HCT116 (cell line): Measurements from ENCODE around the gene ADAMTSL2. TPM values are rescaled to one million over a fixed set of nuclear protein-coding genes. Genes with fewer than 3 reads are reported as not detected.

Experiments
- ATAC-seq: fragments of 200-7000 bp; cut with Tn5 transposase; 2 replicates; pipeline ENCODE4 v1.9.1; 2020; ENCODE audit warnings: mild to moderate bottlenecking, moderate library complexity
- BruUV-seq: library from RNA; stranded (reverse); fragments of 400-500 nt; replicated peaks from 2 replicates; lab custom pipeline; 2021; lab: Mats Ljungman, UMichigan
- CTCF ChIA-PET: fragments of 300-600 bp; sonication (Branson Sonifier 250); formaldehyde crosslinking; loops from one replicate; lab custom pipeline; 2021; ENCODE audit warnings: antibody characterized with exemption; lab: Charles Lee
- POLR2A ChIA-PET: fragments of 300-600, 350-600 bp; sonication (Branson Sonifier 250); formaldehyde crosslinking; loops from one replicate; lab custom pipeline; 2021; ENCODE audit warnings: antibody characterized with exemption; lab: Charles Lee
- RAD21 ChIA-PET, 2 experiments: fragments of 300-600 bp; sonication (Branson Sonifier 250); formaldehyde crosslinking; loops; one replicate each; lab custom pipeline; 2023; ENCODE audit warnings: low total read pairs in 2 of 2; ENCODE audit not compliant: uncharacterized antibody in 2 of 2, unreplicated experiment in 2 of 2, low non-redundant PET in 1 of 2; lab: Charles Lee
- DNase-seq: peaks from one replicate; pipeline ENCODE4 v3.0.0-alpha.2; 2010; ENCODE audit warnings: low read depth, low spot score
- H2AFZ ChIP-seq: fragments of 200-600 bp; shearing (Covaris generic), sonication (generic); 2 replicates; pipeline ENCODE4 v1.6.1; 2017; ENCODE audit warnings: low read depth, mixed run types, mixed read lengths, antibody characterized with exemption, low read length; ENCODE audit not compliant: poor library complexity, severe bottlenecking
- H3K27ac ChIP-seq: 2 replicates; pipeline ENCODE4 v1.5.1; 2012; ENCODE audit warnings: low read depth, low read length
- H3K27me3 ChIP-seq: fragments of 200-600 bp; sonication (generic); 2 replicates; pipeline ENCODE4 v1.6.1; 2016; ENCODE audit warnings: mixed run types, low read length, mixed read lengths; ENCODE audit not compliant: insufficient read depth
- H3K36me3 ChIP-seq, 2 experiments: fragments of 200-500 bp in 1 of 2; fragments of 200-600 bp in 1 of 2; sonication (Bioruptor generic) in 1 of 2; sonication (generic) in 1 of 2; 2 replicates each; pipeline versions ENCODE4 v1.5.1 to v1.6.1; 2014 to 2016; ENCODE audit warnings: low read length in 2 of 2, inconsistent platforms in 1 of 2, mixed read lengths in 1 of 2, mixed run types in 1 of 2; ENCODE audit not compliant: insufficient read depth in 2 of 2, control insufficient read depth in 1 of 2
- H3K4me1 ChIP-seq, 2 experiments: fragments of 200-600 bp in 1 of 2; sonication (generic) in 1 of 2; 2 replicates each; pipeline versions ENCODE4 v1.5.1 to v1.6.1; 2012 to 2017; ENCODE audit warnings: low read length in 2 of 2, inconsistent platforms in 1 of 2, mild to moderate bottlenecking in 1 of 2, mixed read lengths in 1 of 2, mixed run types in 1 of 2, moderate library complexity in 1 of 2; ENCODE audit not compliant: insufficient read depth in 2 of 2, control insufficient read depth in 1 of 2
- H3K4me2 ChIP-seq: fragments of 200-600 bp; sonication (generic); 2 replicates; pipeline ENCODE4 v1.6.1; 2017; ENCODE audit warnings: mixed run types, low read length, mixed read lengths
- H3K4me3 ChIP-seq, 2 experiments: fragments of 200-600 bp in 1 of 2; sonication (generic) in 1 of 2; replicated peaks in 1 of 2; 2 replicates each; pipeline ENCODE4 v1.5.1; 2011 to 2016; ENCODE audit warnings: low read length in 2 of 2, control low read depth in 1 of 2, low read depth in 1 of 2, mild to moderate bottlenecking in 1 of 2, mixed read lengths in 1 of 2, mixed run types in 1 of 2
- H3K79me2 ChIP-seq: fragments of 200-600 bp; sonication (generic); 2 replicates; pipeline ENCODE4 v1.6.1; 2017; ENCODE audit warnings: mild to moderate bottlenecking, mixed run types, low read length, moderate library complexity, mixed read lengths; ENCODE audit not compliant: insufficient read depth
- H3K9ac ChIP-seq: fragments of 200-600 bp; sonication (generic); 2 replicates; pipeline ENCODE4 v1.6.1; 2016; ENCODE audit warnings: low read length, mixed read lengths
- H3K9me2 ChIP-seq: fragments of 200-600 bp; sonication (generic), shearing (Covaris generic); 2 replicates; pipeline ENCODE4 v1.6.1; 2017; ENCODE audit warnings: mixed run types, mild to moderate bottlenecking, moderate library complexity; ENCODE audit not compliant: insufficient read depth
- H3K9me3 ChIP-seq, 2 experiments: fragments of 200-500 bp in 1 of 2; fragments of 200-600 bp in 1 of 2; sonication (Bioruptor generic) in 1 of 2; sonication (generic) in 1 of 2; 2 replicates each; pipeline ENCODE4 v1.6.1; 2014 to 2017; ENCODE audit warnings: low read length in 2 of 2, mixed read lengths in 2 of 2, inconsistent platforms in 1 of 2, low read depth in 1 of 2, mild to moderate bottlenecking in 1 of 2, mixed run types in 1 of 2, moderate library complexity in 1 of 2; ENCODE audit not compliant: control insufficient read depth in 1 of 2, insufficient read depth in 1 of 2
- H4K20me1 ChIP-seq: fragments of 200-600 bp; sonication (generic), shearing (Covaris generic); 2 replicates; pipeline ENCODE4 v1.6.1; 2017; ENCODE audit warnings: mixed run types, mild to moderate bottlenecking, moderate library complexity; ENCODE audit not compliant: insufficient read depth
- ATF3 ChIP-seq: IDR thresholded peaks from 2 replicates; pipeline ENCODE4 v1.6.1; 2012
- CTCF ChIP-seq, 3 experiments: fragments of 200-600 bp in 1 of 3; sonication (generic) in 1 of 3; IDR thresholded peaks in 2 of 3; conservative IDR thresholded peaks in 1 of 3; 2 replicates each; pipeline ENCODE4 v1.5.1; 2012 to 2017; ENCODE audit warnings: low read depth in 2 of 3, low read length in 2 of 3, antibody characterized with exemption in 1 of 3, borderline replicate concordance in 1 of 3, control low read depth in 1 of 3, mild to moderate bottlenecking in 1 of 3, mixed read lengths in 1 of 3, mixed run types in 1 of 3, moderate library complexity in 1 of 3; ENCODE audit not compliant: insufficient read depth in 1 of 3
- EGR1 ChIP-seq: IDR thresholded peaks from 2 replicates; pipeline ENCODE4 v1.6.1; 2012; ENCODE audit warnings: low read depth
- ELF1 ChIP-seq: IDR thresholded peaks from 2 replicates; pipeline ENCODE4 v1.6.1; 2012; ENCODE audit warnings: low read depth, borderline replicate concordance
- EZH2 ChIP-seq: fragments of 200-600 bp; sonication (generic); IDR thresholded peaks from 2 replicates; pipeline ENCODE4 v1.6.1; 2017; ENCODE audit warnings: antibody characterized with exemption, mixed run types
- EZH2phosphoT487 ChIP-seq: fragments of 200-600 bp; IDR thresholded peaks from 2 replicates; pipeline ENCODE4 v1.6.1; 2018; ENCODE audit warnings: antibody characterized with exemption, borderline replicate concordance
- FOSL1 ChIP-seq: IDR thresholded peaks from 2 replicates; pipeline ENCODE4 v1.6.1; 2012; ENCODE audit warnings: low read depth
- MAX ChIP-seq: IDR thresholded peaks from 2 replicates; pipeline ENCODE4 v1.6.1; 2012
- POLR2A ChIP-seq: IDR thresholded peaks from 2 replicates; pipeline ENCODE4 v1.7.0; 2011; ENCODE audit warnings: borderline replicate concordance; ENCODE audit not compliant: insufficient read depth, insufficient read length; ENCODE audit errors: extremely low read depth
- RAD21 ChIP-seq: IDR thresholded peaks from 2 replicates; pipeline ENCODE4 v1.6.1; 2012; ENCODE audit warnings: low read depth, mild to moderate bottlenecking
- REST ChIP-seq: IDR thresholded peaks from 2 replicates; pipeline ENCODE4 v1.6.1; 2012; ENCODE audit warnings: low read depth
- SP1 ChIP-seq: IDR thresholded peaks from 2 replicates; pipeline ENCODE4 v1.6.1; 2012; ENCODE audit warnings: low read depth
- YY1 ChIP-seq: IDR thresholded peaks from 2 replicates; pipeline ENCODE4 v1.6.1; 2011; ENCODE audit warnings: low read length, low read depth, moderate library complexity, mild to moderate bottlenecking; ENCODE audit not compliant: insufficient replicate concordance; ENCODE audit errors: extremely low read depth
- ZBTB33 ChIP-seq: IDR thresholded peaks from 2 replicates; pipeline ENCODE4 v1.6.1; 2011; ENCODE audit warnings: mild to moderate bottlenecking, low read length, moderate library complexity; ENCODE audit not compliant: insufficient replicate concordance; ENCODE audit errors: extremely low read depth
- ZFX ChIP-seq: fragments of 450-650 bp; IDR thresholded peaks from 2 replicates; pipeline ENCODE4 v1.6.1; 2017
- ZNF274 ChIP-seq: fragments of 200-500 bp; sonication (Bioruptor generic); IDR thresholded peaks from 2 replicates; pipeline ENCODE4 v1.6.1; 2014; ENCODE audit warnings: mild to moderate bottlenecking, low read depth, low read length, inconsistent platforms
- intact Hi-C: fragments of 100-400 bp; cut with micrococcal nuclease; formaldehyde crosslinking; loops from 2 replicates; pipeline ENCODE4 v1.10.0; 2022
- total RNA-seq: library from RNA; stranded (reverse); gene quantifications from one replicate; pipeline ENCODE4 v1.2.1, GENCODE V29; 2021; ENCODE audit not compliant: unreplicated experiment

The ADAMTSL2 gene
- total RNA-seq, 1 experiment from 2014 or later = not detected

GRCh38 chr9:133520121-133520835, 14.2 kb upstream of the ADAMTSL2 start:
- no peak for DNase-seq
- intact Hi-C loops = no loop called here
- ChIA-PET POLR2A (no interaction called here), CTCF (no interaction called here), RAD21 (no interaction called here)
- no peaks in the 10 kb centered on the region for H3K36me3 ChIP-seq
- no peak overlapping the region for H2AFZ ChIP-seq
- ATAC-seq = no peak
- H3K27ac ChIP-seq = no peak overlapping the region
- peaks cover 0 to 12% of the 10 kb centered on the region in 2 experiments; a peak in 2 of 4 replicates for H3K4me1 ChIP-seq
- H3K27me3 ChIP-seq = no peaks in the 10 kb centered on the region
- no peaks in the 10 kb centered on the region for H3K79me2 ChIP-seq
- no peak for TF ChIP-seq EGR1
- TF ChIP-seq REST = no peak
- no peak for TF ChIP-seq YY1
- no peak for TF ChIP-seq CTCF (IDR thresholded peaks at IDR 0.05 in 2 of 3, conservative IDR thresholded peaks at IDR 0.05 in 1 of 3; ENCODE audit: borderline replicate concordance in 1 of 3, insufficient read depth in 1 of 3, low read depth in 2 of 3, low read length in 2 of 3)
- no peak for TF ChIP-seq EZH2
- TF ChIP-seq RAD21 = no peak
- no peak for TF ChIP-seq ZFX
- TF ChIP-seq ZNF274 = no peak
- TF ChIP-seq SP1 = no peak
- TF ChIP-seq MAX = no peak
- TF ChIP-seq FOSL1 = no peak
- TF ChIP-seq ZBTB33 = no peak
- TF ChIP-seq POLR2A = no peak
- no peak for TF ChIP-seq ELF1
- no peak for TF ChIP-seq ATF3
- no peak for TF ChIP-seq EZH2phosphoT487
- H3K4me3 ChIP-seq = no peak overlapping the region
- no peaks in the 10 kb centered on the region for H3K9me3 ChIP-seq
- BruUV-seq = no TSS peak
- no peak overlapping the region for H3K9ac ChIP-seq
- no peak overlapping the region for H3K4me2 ChIP-seq
- H3K9me2 ChIP-seq = no peaks in the 10 kb centered on the region
- H4K20me1 ChIP-seq = no peaks in the 10 kb centered on the region
